Right lung (tissue), 5 donors: Measurements from ENCODE around the gene ZNF639. TPM values are rescaled to one million over a fixed set of nuclear protein-coding genes. Genes with fewer than 3 reads are reported as not detected.

Experiments
- polyA plus RNA-seq, 5 donors: library from polyadenylated mRNA; unstranded; fragments of 120-200 nt; gene quantifications; one replicate each; pipeline versions ENCODE4 v1.2.1 to v1.2.3, GENCODE V29; 2013; ENCODE audit warnings: inconsistent platforms in 1 of 5, low replicate concordance in 1 of 5; ENCODE audit not compliant: insufficient read length in 5 of 5, insufficient read depth in 1 of 5

Gene ZNF639
- polyA plus RNA-seq, 5 donors = 49.1 to 68.3 (median 57.0) TPM

Other genes starting within 250 kb of the ZNF639 start
- gene PIK3CA, start 174.7 kb upstream of the ZNF639 start, polyA plus RNA-seq = 10 to 100 TPM; 20.7 to 35.3 (median 32.5) TPM
- gene KCNMB3, start 71.9 kb upstream of the ZNF639 start, polyA plus RNA-seq = 10 to 100 TPM in 4 of 5 donors, 1 to 10 TPM in 1; 6.8 to 12.1 (median 11.5) TPM
- 10 to 100 TPM; 48.4 to 78.6 (median 72.5) TPM for gene MFN1, start 24.7 kb downstream of the ZNF639 start, polyA plus RNA-seq
- 10 to 100 TPM; 33.8 to 54.4 (median 43.9) TPM for gene GNB4, start 128.4 kb downstream of the ZNF639 start, polyA plus RNA-seq
- 100 to 1,000 TPM in 3 of 5 donors, 10 to 100 TPM in 2; 93.8 to 132 (median 101) TPM for gene ACTL6A, start 239.9 kb downstream of the ZNF639 start, polyA plus RNA-seq